ENCODE results near the gene C2orf49.

Gene C2orf49

GRCh38 chr2:105361102-105361889 is 24.0 kb downstream of the C2orf49 start:
- TF ChIP-seq CTCF (IDR thresholded peaks at IDR 0.05; ENCODE audit: control insufficient read depth, extremely low read depth, insufficient read depth), result no peak
- DNase-seq (ENCODE audit: low read depth), result no peak

DNA sequence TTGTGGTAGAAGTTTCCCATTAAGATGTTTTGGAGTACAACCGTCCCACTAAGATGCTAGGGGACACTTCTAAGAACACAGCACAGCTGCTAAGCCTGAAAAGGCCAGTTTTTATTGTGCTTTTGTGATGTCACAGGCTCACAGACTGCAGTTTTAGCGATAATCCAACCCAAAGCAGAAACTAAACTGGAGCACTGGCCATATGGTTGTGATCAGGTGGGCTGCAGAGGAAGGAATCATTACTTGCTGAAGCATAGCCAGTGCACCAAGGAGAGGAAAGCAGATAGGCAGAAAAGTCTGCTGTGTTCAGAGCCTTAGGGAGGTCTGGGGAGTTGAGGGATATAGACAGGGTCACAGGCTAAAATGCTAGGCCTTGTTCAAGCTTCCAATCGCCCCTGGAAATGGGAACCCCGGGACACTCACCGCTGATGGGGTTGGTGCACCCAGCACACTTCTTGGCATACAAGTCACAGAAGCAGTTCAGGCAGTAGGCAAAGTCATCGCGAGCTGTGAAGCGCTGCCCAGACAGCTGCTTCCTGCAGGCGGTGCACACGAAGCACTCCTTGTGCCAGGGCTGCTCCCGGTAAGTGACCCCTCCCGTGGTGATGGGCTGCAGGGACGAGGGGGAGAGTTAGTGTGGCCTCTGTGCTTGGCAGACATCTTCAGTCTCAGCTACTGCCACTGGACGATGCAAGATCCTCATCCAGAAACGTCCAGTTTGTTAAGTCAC is 25.7 kb downstream of the C2orf49 start:
- no peak for TF ChIP-seq CTCF (IDR thresholded peaks at IDR 0.05; ENCODE audit: control insufficient read depth, extremely low read depth, insufficient read depth)
- no peak overlapping the region for H3K4me3 ChIP-seq (ENCODE audit: low read depth, low read length)
- no peak for DNase-seq (ENCODE audit: low read depth)

More at GRCh38 chr2:105361102-105361889, 24.0 kb downstream of the C2orf49 start:
- H3K4me3 ChIP-seq (ENCODE audit: low read depth, low read length), result no peak overlapping the region

GRCh38 chr2:105364436-105365139 is 27.2 kb downstream of the C2orf49 start:
- TF ChIP-seq CTCF (IDR thresholded peaks at IDR 0.05; ENCODE audit: control insufficient read depth, extremely low read depth, insufficient read depth), result no peak
- H3K4me3 ChIP-seq (ENCODE audit: low read depth, low read length), result no peak overlapping the region
- no peak for DNase-seq (ENCODE audit: low read depth)

DNA sequence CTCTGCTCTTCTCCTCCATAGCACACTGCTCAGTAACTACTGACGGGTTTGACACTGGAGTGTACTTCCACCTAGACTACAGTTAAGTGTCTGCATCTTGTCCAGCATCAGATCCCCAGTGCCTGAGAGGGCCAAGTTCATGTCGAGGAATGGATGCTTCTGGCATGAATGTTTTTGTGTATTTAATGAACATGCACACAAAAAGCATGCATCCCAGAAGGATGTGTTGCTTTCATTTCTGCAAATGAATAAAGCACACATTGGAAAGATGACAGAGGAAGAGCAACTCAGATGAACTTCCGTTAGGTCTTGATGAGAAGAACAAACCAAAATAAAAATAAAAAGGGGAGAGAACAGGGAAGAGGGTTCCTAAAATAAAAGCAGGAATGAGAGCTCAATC is 27.9 kb downstream of the C2orf49 start:
- DNase-seq (ENCODE audit: low read depth), result no peak
- TF ChIP-seq CTCF (IDR thresholded peaks at IDR 0.05; ENCODE audit: control insufficient read depth, extremely low read depth, insufficient read depth), result no peak
- H3K4me3 ChIP-seq (ENCODE audit: low read depth, low read length), result no peak overlapping the region

GRCh38 chr2:105368759-105369408 is 31.5 kb downstream of the C2orf49 start:
- TF ChIP-seq CTCF (IDR thresholded peaks at IDR 0.05; ENCODE audit: control insufficient read depth, extremely low read depth, insufficient read depth), result no peak
- peak; percentile 22 for DNase-seq (ENCODE audit: low read depth)
- H3K4me3 ChIP-seq (ENCODE audit: low read depth, low read length), result no peak overlapping the region

DNA sequence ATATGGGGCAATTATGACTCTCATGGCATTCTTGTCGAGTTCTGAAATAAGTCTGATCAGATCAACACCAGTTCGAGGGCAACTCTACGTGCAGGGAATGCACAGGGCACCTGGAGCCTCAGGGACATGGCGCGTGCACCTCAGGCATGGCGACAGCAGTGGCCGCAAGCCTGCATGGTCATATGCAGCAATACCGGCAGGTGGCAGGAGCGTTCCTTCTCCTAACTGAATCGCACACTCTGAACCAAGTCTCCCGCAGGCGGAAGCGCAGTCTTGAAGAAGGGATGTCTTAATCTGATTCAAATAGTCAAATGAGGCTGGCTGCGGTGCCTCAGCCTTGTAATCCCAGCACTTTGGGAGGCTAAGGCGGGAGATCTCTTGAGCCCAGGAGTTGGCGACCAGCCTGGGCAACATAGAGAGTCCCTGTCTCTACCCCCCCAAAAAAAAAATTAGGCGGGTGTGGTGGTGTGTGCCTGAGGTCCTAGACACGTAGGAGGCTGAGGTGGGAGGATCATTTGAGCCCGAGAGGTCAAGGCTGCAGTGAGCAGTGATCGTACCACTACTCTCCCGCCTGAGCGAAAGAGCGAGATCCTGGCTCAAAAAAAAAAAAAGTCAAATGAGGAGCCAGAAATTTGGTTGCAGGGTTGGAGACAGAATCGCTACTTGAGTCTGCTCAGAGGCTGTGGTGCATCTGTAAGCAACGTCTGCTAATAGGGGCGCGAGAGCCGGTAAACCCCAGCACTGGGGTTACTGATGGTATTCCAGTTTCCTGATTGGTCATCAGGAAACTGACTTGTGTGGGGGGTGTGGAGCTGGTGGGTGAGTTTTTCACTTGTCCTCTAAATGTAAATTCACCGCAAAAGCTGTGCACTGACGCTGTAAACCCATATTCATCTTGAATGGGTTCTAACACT is 32.7 kb downstream of the C2orf49 start:
- no peak overlapping the region for H3K4me3 ChIP-seq (ENCODE audit: low read depth, low read length)
- peak; percentile 68 for DNase-seq (ENCODE audit: low read depth)
- TF ChIP-seq CTCF (IDR thresholded peaks at IDR 0.05; ENCODE audit: control insufficient read depth, extremely low read depth, insufficient read depth), result peak; percentile 98

Data from LNCaP clone FGC (cell line).